GM13976 (cell line): ENCODE results near the gene INHA.

Experiments used
- DNase-seq: peaks from one replicate; pipeline ENCODE4 v3.0.0; 2012; ENCODE audit warnings: low spot score
- in situ Hi-C: fragments of 300-500 bp; cut with MboI; formaldehyde crosslinking; loops from one replicate; pipeline ENCODE4 v1.12.0; 2022; ENCODE audit warnings: low sequenced_read_pairs, mixed read lengths, inconsistent platforms; ENCODE audit not compliant: unreplicated experiment
- TF ChIP-seq, protein P1 (sequence below): IDR thresholded peaks from 2 replicates; pipeline ENCODE4 v1.5.1; 2012; ENCODE audit warnings: borderline replicate concordance, mild to moderate bottlenecking; ENCODE audit not compliant: insufficient read depth; ENCODE audit errors: extremely low read depth, missing control alignments, control extremely low read depth

The INHA gene, protein sequence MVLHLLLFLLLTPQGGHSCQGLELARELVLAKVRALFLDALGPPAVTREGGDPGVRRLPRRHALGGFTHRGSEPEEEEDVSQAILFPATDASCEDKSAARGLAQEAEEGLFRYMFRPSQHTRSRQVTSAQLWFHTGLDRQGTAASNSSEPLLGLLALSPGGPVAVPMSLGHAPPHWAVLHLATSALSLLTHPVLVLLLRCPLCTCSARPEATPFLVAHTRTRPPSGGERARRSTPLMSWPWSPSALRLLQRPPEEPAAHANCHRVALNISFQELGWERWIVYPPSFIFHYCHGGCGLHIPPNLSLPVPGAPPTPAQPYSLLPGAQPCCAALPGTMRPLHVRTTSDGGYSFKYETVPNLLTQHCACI

DNA sequence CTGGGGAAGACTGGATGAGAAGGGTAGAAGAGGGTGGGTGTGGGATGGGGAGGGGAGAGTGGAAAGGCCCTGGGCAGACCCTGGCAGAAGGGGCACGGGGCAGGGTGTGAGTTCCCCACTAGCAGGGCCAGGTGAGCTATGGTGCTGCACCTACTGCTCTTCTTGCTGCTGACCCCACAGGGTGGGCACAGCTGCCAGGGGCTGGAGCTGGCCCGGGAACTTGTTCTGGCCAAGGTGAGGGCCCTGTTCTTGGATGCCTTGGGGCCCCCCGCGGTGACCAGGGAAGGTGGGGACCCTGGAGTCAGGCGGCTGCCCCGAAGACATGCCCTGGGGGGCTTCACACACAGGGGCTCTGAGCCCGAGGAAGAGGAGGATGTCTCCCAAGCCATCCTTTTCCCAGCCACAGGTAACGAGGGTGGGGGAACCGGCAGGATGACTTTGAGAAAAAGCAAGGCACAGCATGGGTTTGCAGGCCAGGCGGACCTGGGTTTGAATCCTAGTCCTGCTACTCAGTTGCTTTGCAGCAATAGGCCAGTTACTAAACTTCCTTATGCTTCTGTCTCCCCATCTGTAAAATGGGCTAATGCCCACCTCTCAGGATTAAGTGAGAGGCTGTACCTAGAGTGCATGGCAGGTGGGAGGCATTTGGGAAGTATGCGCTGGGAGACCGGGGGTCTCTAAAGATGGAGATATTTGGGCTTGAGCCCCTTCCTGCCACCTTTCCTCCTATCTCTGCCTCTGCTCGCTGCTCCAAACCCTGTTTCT is at the start of gene INHA:
Gene INHA (plus strand): TSS at position 74 of the 765 bp plus-strand sequence. CDS start 65 bp downstream, at position 139.
- in situ Hi-C loops, result no loop called here
- DNase-seq, result no peak
- TF ChIP-seq, protein P1, sequence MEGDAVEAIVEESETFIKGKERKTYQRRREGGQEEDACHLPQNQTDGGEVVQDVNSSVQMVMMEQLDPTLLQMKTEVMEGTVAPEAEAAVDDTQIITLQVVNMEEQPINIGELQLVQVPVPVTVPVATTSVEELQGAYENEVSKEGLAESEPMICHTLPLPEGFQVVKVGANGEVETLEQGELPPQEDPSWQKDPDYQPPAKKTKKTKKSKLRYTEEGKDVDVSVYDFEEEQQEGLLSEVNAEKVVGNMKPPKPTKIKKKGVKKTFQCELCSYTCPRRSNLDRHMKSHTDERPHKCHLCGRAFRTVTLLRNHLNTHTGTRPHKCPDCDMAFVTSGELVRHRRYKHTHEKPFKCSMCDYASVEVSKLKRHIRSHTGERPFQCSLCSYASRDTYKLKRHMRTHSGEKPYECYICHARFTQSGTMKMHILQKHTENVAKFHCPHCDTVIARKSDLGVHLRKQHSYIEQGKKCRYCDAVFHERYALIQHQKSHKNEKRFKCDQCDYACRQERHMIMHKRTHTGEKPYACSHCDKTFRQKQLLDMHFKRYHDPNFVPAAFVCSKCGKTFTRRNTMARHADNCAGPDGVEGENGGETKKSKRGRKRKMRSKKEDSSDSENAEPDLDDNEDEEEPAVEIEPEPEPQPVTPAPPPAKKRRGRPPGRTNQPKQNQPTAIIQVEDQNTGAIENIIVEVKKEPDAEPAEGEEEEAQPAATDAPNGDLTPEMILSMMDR, result no peak

DNA sequence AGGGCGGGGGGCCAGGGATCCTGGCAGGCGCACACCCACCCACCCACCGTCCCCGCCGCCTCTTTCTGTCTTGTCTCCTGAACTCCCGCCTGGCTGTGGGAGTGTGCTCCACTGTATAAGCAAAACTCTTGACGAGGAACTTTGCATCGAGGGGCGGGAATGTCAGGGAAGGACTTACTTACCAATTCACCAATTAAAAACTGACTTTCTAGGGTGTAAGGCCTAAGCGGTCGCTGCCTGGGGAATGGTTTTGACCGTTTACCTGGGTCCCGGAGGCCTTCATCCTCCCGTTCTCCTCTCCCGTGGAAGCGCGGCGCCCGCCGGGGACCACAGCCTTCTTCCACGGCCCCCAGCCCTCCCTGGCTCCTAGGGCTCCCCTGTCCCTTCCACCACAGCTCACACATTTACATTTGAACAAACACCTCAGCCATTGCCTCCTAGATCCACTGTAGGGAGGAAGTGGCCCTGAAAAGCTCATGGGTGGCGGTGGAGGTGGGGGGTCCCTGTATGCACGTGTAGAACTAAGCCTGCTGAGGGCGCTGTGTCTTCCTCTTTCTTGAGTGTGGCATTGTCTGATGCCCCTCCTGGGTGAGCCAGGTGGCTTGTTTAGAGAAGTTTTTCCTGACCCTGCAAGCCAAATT is 49.0 kb upstream of the INHA start:
- in situ Hi-C loops, result no loop called here
- DNase-seq, result no peak

DNA sequence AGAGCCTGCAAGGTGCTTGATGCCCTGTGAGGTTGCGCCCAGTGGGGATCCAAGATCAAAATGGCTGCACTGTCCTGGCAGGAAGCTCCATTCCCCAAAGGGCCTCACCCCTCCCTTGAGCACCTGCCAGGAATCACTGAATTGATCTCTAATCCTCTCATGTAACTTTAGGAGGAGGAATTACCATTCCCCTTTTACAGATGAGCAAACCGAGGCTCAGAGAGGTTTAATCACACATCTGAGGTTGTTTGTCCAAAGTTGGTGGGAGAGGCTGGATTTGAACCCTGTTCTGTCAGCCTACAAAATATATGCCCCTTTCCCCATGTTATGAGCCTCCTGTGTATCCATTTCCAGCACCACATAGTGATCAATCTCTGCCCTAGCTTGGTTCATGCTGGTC is 47.3 kb upstream of the INHA start:
- in situ Hi-C loops, result no loop called here
- TF ChIP-seq, protein P1, result no peak
- DNase-seq, result no peak

More for the DNA sequence above, 49.0 kb upstream of the INHA start:
- TF ChIP-seq, protein P1, result no peak

DNA sequence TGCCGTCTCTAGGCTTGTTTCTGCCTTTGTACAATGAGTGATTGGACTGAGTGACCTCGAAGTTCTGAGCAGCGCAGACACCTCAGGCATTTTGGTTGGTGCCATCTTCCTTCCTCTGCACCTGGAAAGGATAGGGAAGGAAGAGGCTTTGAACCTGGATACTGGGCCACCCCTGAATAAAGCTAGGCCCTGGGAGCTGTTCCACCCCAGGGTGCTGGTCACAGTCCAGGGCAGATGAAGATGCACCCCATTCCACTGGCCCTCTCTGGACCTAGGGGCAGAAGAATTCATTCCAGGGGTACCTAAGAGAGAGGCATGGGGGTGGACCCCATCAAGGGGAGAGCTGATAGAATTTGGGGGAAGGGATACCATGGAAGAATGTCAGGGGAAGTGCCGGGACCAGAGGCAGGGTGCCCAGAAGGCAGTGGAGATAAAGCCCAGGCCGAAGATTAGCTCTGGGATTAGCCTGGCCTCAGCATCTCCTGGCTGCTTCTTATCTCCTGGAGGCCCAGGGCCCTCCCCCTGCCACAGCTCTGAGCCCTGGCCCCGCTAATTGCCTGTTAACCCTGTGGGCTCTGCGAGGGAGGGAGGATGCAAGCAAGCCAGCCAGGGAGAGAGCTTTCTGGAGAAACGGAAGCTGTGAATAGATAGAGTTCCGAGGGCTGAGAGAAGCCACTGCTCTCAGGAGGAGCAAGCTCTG is 46.4 kb upstream of the INHA start:
- no peak for DNase-seq
- TF ChIP-seq, protein P1, result no peak
- in situ Hi-C loops, result no loop called here

DNA sequence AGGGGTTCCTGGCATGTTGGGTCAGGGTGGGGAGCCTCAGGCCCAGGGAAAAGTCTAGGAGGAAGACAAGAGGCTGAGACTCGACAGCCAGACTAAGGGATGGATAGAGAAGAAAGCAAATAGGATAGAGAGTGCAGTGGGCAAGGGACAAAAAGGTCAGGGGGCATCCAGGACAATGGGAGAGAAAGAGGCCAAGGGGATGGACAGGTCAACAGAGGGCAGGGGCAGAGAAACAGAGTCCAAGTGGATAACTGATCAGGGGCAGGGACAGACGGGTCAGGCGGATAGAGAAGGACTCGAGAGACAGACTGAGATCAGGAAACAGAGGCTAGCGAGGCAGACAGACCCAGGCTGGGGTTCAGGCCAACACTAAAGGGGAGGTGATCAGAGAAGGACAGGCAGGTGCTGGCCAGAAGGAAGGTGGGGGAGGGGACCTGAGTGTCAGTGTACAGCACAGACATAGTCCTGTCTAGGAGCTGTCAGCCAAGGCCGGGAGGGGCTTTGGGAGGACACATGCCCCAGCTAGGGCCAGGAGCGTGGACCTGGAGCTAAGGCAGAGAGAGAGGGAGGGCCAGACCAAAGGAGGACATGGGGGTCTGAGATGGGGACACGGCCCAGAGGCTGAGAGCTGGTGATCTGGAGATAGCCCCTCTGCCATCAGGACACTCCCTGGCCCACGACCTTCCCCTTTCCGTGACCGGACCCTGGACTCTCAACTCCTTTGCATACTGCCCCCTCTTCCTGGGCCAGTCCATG is 45.6 kb upstream of the INHA start:
- DNase-seq, result no peak
- TF ChIP-seq, protein P1, result no peak
- in situ Hi-C loops, result no loop called here
